H1 (cell line): ENCODE measurements around the gene PLEKHM3. TPM values are rescaled to one million over a fixed set of nuclear protein-coding genes. Genes with fewer than 3 reads are reported as not detected.

Source experiments
- CTCF ChIA-PET: fragments of 300-600 bp; sonication (Branson Sonifier 250); formaldehyde crosslinking; loops from one replicate; lab custom pipeline; 2021; ENCODE audit not compliant: partially characterized antibody; lab: Charles Lee
- POLR2A ChIA-PET: fragments of 300-600 bp; sonication (Branson Sonifier 250); formaldehyde crosslinking; loops from one replicate; lab custom pipeline; 2021; ENCODE audit warnings: inconsistent platforms; ENCODE audit not compliant: partially characterized antibody; lab: Charles Lee
- DNase-seq, 2 experiments: peaks; one replicate each; pipeline versions ENCODE4 v3.0.0 to v3.0.0-alpha.2; 2010 to 2022; ENCODE audit warnings: low spot score in 2 of 2, low read depth in 1 of 2, mixed read lengths in 1 of 2
- FAIRE-seq: peaks from 2 replicates; lab custom pipeline; 2011; peaks lifted over from hg19 to GRCh38; lab: Jason Lieb, UNC
- H2AFZ ChIP-seq: 2 replicates; pipeline ENCODE4 v1.8.1; 2012; ENCODE audit warnings: low read length, inconsistent platforms
- H2AK5ac ChIP-seq: 2 replicates; pipeline ENCODE4 v1.6.1; 2013; ENCODE audit warnings: low read depth, low read length
- H2BK120ac ChIP-seq: replicated peaks from 2 replicates; pipeline ENCODE3; 2013; ENCODE audit warnings: low read depth, low read length, inconsistent platforms
- H2BK12ac ChIP-seq: 2 replicates; pipeline ENCODE4 v1.6.1; 2013; ENCODE audit warnings: low read depth, low read length
- H2BK15ac ChIP-seq: 2 replicates; pipeline ENCODE4 v1.6.1; 2013; ENCODE audit warnings: low read length
- H2BK20ac ChIP-seq: 2 replicates; pipeline ENCODE4 v1.6.1; 2013; ENCODE audit warnings: low read length
- H2BK5ac ChIP-seq: 2 replicates; pipeline ENCODE4 v1.6.1; 2013; ENCODE audit warnings: low read depth, low read length
- H3K14ac ChIP-seq: 2 replicates; pipeline ENCODE4 v1.6.1; 2013; ENCODE audit warnings: inconsistent platforms; ENCODE audit not compliant: insufficient read length
- H3K18ac ChIP-seq: 2 replicates; pipeline ENCODE4 v1.6.1; 2013; ENCODE audit warnings: low read length; ENCODE audit errors: extremely low read depth
- H3K23ac ChIP-seq: 2 replicates; pipeline ENCODE4 v1.6.1; 2013; ENCODE audit warnings: inconsistent platforms; ENCODE audit not compliant: insufficient read length
- H3K23me2 ChIP-seq: 2 replicates; pipeline ENCODE4 v1.6.1; 2013; ENCODE audit warnings: low read depth, low read length
- H3K27ac ChIP-seq: 2 replicates; pipeline ENCODE4 v1.6.1; 2011; ENCODE audit warnings: low read depth, low read length, inconsistent platforms
- H3K27me3 ChIP-seq, 4 experiments: replicated peaks in 1 of 4; 1 replicate in 1 of 4; 2 replicates in 3 of 4; pipeline versions ENCODE4 v1.6.1 to v1.8.1; 2011 to 2013; ENCODE audit warnings: low read length in 3 of 4, mild to moderate bottlenecking in 3 of 4, inconsistent platforms in 2 of 4, mixed read lengths in 2 of 4, moderate library complexity in 1 of 4; ENCODE audit not compliant: control insufficient read depth in 3 of 4, insufficient read depth in 3 of 4; ENCODE audit errors: extremely low read depth in 1 of 4
- H3K36me3 ChIP-seq, 4 experiments: 2 replicates each; pipeline versions ENCODE4 v1.6.1 to v1.8.1; 2011 to 2013; ENCODE audit warnings: mild to moderate bottlenecking in 4 of 4, low read length in 3 of 4, moderate library complexity in 2 of 4, control low read depth in 1 of 4, inconsistent platforms in 1 of 4; ENCODE audit not compliant: insufficient read depth in 4 of 4, control insufficient read depth in 2 of 4
- H3K4ac ChIP-seq: replicated peaks from 2 replicates; pipeline ENCODE3; 2013; ENCODE audit warnings: low read length, low read depth, mixed read lengths, inconsistent platforms; ENCODE audit not compliant: insufficient read length
- H3K4me1 ChIP-seq, 4 experiments: replicated peaks in 1 of 4; 1 replicate in 1 of 4; 2 replicates in 3 of 4; pipeline versions ENCODE4 v1.6.1 to v1.8.1; 2011 to 2013; ENCODE audit warnings: low read length in 3 of 4, inconsistent platforms in 2 of 4, mixed read lengths in 1 of 4; ENCODE audit not compliant: insufficient read depth in 4 of 4, control insufficient read depth in 3 of 4
- H3K4me2 ChIP-seq, 2 experiments: 2 replicates each; pipeline versions ENCODE4 v1.6.1 to v1.8.1; 2011 to 2013; ENCODE audit warnings: low read depth in 2 of 2, low read length in 2 of 2, control low read depth in 1 of 2, inconsistent platforms in 1 of 2, mild to moderate bottlenecking in 1 of 2; ENCODE audit not compliant: insufficient read depth in 1 of 2
- H3K4me3 ChIP-seq, 4 experiments: fragments of 200-600, 300-600 bp in 1 of 4; sonication (generic), shearing (Covaris generic), sonication (Bioruptor Twin) in 1 of 4; 2 replicates each; pipeline versions ENCODE4 v1.5.1 to v1.8.1; 2011 to 2016; ENCODE audit warnings: low read length in 4 of 4, low read depth in 3 of 4, control low read depth in 2 of 4, inconsistent platforms in 2 of 4, mild to moderate bottlenecking in 2 of 4, mixed read lengths in 1 of 4, moderate library complexity in 1 of 4; ENCODE audit not compliant: insufficient read depth in 2 of 4; ENCODE audit errors: extremely low read depth in 1 of 4
- H3K56ac ChIP-seq: replicated peaks from 2 replicates; pipeline ENCODE3; 2013; ENCODE audit warnings: low read depth, mild to moderate bottlenecking, mixed read lengths, low read length, inconsistent platforms; ENCODE audit not compliant: insufficient read length
- H3K79me1 ChIP-seq: 2 replicates; pipeline ENCODE4 v1.6.1; 2013; ENCODE audit warnings: low read depth, low read length, control low read depth
- H3K79me2 ChIP-seq, 2 experiments: 2 replicates each; pipeline versions ENCODE4 v1.6.1 to v1.8.1; 2012 to 2013; ENCODE audit warnings: low read length in 2 of 2, mild to moderate bottlenecking in 2 of 2, inconsistent platforms in 1 of 2; ENCODE audit not compliant: insufficient read depth in 2 of 2, control insufficient read depth in 1 of 2
- H3K9ac ChIP-seq, 4 experiments: replicated peaks in 1 of 4; 1 replicate in 1 of 4; 2 replicates in 3 of 4; pipeline versions ENCODE4 v1.6.1 to v1.8.1; 2011 to 2013; ENCODE audit warnings: low read depth in 3 of 4, low read length in 3 of 4, control low read depth in 2 of 4, mild to moderate bottlenecking in 2 of 4, moderate library complexity in 2 of 4, inconsistent platforms in 1 of 4; ENCODE audit errors: extremely low read depth in 1 of 4
- H3K9me3 ChIP-seq, 2 experiments: 2 replicates each; pipeline versions ENCODE4 v1.6.1 to v1.8.1; 2012 to 2013; ENCODE audit warnings: mild to moderate bottlenecking in 2 of 2, moderate library complexity in 2 of 2, control low read depth in 1 of 2, inconsistent platforms in 1 of 2, low read depth in 1 of 2, low read length in 1 of 2, mixed read lengths in 1 of 2; ENCODE audit not compliant: insufficient read depth in 2 of 2
- H4K20me1 ChIP-seq, 2 experiments: replicated peaks in 1 of 2; 2 replicates each; pipeline versions ENCODE3 to v1.8.1; 2011 to 2013; ENCODE audit warnings: inconsistent platforms in 2 of 2, low read length in 2 of 2, mild to moderate bottlenecking in 1 of 2; ENCODE audit not compliant: insufficient read depth in 2 of 2, control insufficient read depth in 1 of 2
- H4K5ac ChIP-seq: 2 replicates; pipeline ENCODE4 v1.6.1; 2013; ENCODE audit warnings: low read length, low read depth, mixed read lengths, inconsistent platforms; ENCODE audit not compliant: insufficient read length
- H4K8ac ChIP-seq: 2 replicates; pipeline ENCODE4 v1.8.0; 2013; ENCODE audit warnings: mild to moderate bottlenecking, moderate library complexity, low read length, inconsistent platforms; ENCODE audit not compliant: insufficient read depth; ENCODE audit errors: extremely low read depth
- H4K91ac ChIP-seq: replicated peaks from 2 replicates; pipeline ENCODE3; 2013; ENCODE audit warnings: low read length, mixed read lengths, inconsistent platforms; ENCODE audit not compliant: insufficient read length
- BACH1 ChIP-seq: IDR thresholded peaks from 2 replicates; pipeline ENCODE4 v1.6.1; 2012; ENCODE audit warnings: low read length, improper control_type of control experiment
- CBX8 ChIP-seq: fragments of 300-800, 300-1000 bp; sonication (generic); IDR thresholded peaks from 2 replicates; pipeline ENCODE4 v1.7.1; 2016; ENCODE audit warnings: low read depth, low read length, borderline replicate concordance
- CEBPB ChIP-seq: IDR thresholded peaks from 2 replicates; pipeline ENCODE4 v1.6.1; 2012; ENCODE audit warnings: low read depth, low read length
- EZH2 ChIP-seq: fragments of 200-600 bp; sonication (generic); IDR thresholded peaks from 2 replicates; pipeline ENCODE4 v1.7.1; 2012; ENCODE audit warnings: low read depth, mild to moderate bottlenecking, moderate library complexity, low read length, inconsistent platforms; ENCODE audit not compliant: severe bottlenecking
- FOSL1 ChIP-seq: IDR thresholded peaks from 2 replicates; pipeline ENCODE4 v1.6.1; 2011; ENCODE audit warnings: mild to moderate bottlenecking, low read depth, low read length, moderate library complexity; ENCODE audit not compliant: insufficient read depth
- GTF2F1 ChIP-seq: IDR thresholded peaks from 2 replicates; pipeline ENCODE4 v1.6.1; 2012; ENCODE audit warnings: low read depth, low read length, improper control_type of control experiment, borderline replicate concordance
- SIN3A ChIP-seq, 2 experiments: IDR thresholded peaks in 1 of 2; conservative IDR thresholded peaks in 1 of 2; 2 replicates each; pipeline ENCODE4 v1.6.1; 2011 to 2012; ENCODE audit warnings: low read length in 2 of 2, improper control_type of control experiment in 1 of 2, low read depth in 1 of 2, mild to moderate bottlenecking in 1 of 2
- SP2 ChIP-seq: IDR thresholded peaks from 2 replicates; pipeline ENCODE4 v1.6.1; 2012; ENCODE audit warnings: mild to moderate bottlenecking, low read length, inconsistent platforms
- YY1 ChIP-seq: IDR thresholded peaks from 2 replicates; pipeline ENCODE4 v1.6.1; 2011; ENCODE audit warnings: low read depth, mild to moderate bottlenecking, low read length
- WGBS, 2 experiments: shearing (Covaris generic) in 1 of 2; methylation state at CpG; one replicate each; pipeline versions ENCODE4 v1.1.6 to v1.1.7; 2013 to 2015; ENCODE audit warnings: low lambda C conversion rate in 2 of 2, mixed read lengths in 2 of 2, inconsistent platforms in 1 of 2, low coverage in 1 of 2, missing lambda C conversion rate in 1 of 2; ENCODE audit not compliant: insufficient replicate concordance in 2 of 2, insufficient coverage in 1 of 2, insufficient read length in 1 of 2; ENCODE audit errors: extremely low coverage in 1 of 2, missing lambda C conversion rate in 1 of 2; 5-methylcytosine and 5-hydroxymethylcytosine counted together
- polyA plus RNA-seq, 7 experiments: library from polyadenylated mRNA; depleted of rRNA in 3 of 7; stranded (reverse) in 5 of 7; unstranded in 2 of 7; fragments of >200 nt in 5 of 7; fragments of 200-250 nt in 2 of 7; gene quantifications; 1 replicate in 5 of 7; 2 replicates in 1 of 7; 4 replicates in 1 of 7; pipeline versions ENCODE4 v1.2.1 to v1.2.3, GENCODE V29; 2011 to 2013; ENCODE audit warnings: missing spikeins in 2 of 7, mixed read lengths in 2 of 7
- total RNA-seq: library from RNA; stranded (reverse); fragmentation: NEBNext Ultra II Directional; extraction: Animal tissue kit (Norgen Biotek cat#: 25700); gene quantifications from 2 replicates; pipeline ENCODE4 v1.2.1, GENCODE V29; 2021
- TF ChIP-seq, protein P1 (sequence below): IDR thresholded peaks from 2 replicates; pipeline ENCODE4 v1.6.1; 2012; ENCODE audit warnings: inconsistent platforms

Gene PLEKHM3
- total and polyA plus RNA-seq, 2 of the 8 experiments (the other 6 are each of a cell fraction or from before 2014, with no cell fraction given), result 2.3 to 5.8 TPM

- H3K56ac ChIP-seq, result no peak overlapping the region
- H2BK5ac ChIP-seq, result no peak overlapping the region; the same call in 1 of the 2 replicates
- no peaks in the 10 kb centered on the region for H3K79me1 ChIP-seq
- CTCF ChIA-PET, result interaction anchor here (0.6 to 6.7 kb wide), 7 partner anchors 9 to 254 kb away, joined by 3 to 43 read pairs (median 3); no protein-coding TSS in a partner anchor
- H2BK20ac ChIP-seq, result peak overlapping the region; percentile 23; the same call in 1 of the 2 replicates
- H4K20me1 ChIP-seq, result no peaks in the 10 kb centered on the region
- H4K91ac ChIP-seq, result no peak overlapping the region
- no peak overlapping the region for H3K27ac ChIP-seq
- no peak overlapping the region for H3K9ac ChIP-seq
- no peak for FAIRE-seq
- no peak overlapping the region for H3K4me3 ChIP-seq
- no peaks in the 10 kb centered on the region for H3K9me3 ChIP-seq
- no peak overlapping the region for H2AK5ac ChIP-seq
- H3K18ac ChIP-seq, result no peak overlapping the region; the same call in 1 of the 2 replicates
- DNase-seq, result no peak
- TF ChIP-seq, protein P1, sequence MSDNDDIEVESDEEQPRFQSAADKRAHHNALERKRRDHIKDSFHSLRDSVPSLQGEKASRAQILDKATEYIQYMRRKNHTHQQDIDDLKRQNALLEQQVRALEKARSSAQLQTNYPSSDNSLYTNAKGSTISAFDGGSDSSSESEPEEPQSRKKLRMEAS, result no peak
- TF ChIP-seq SP2 (no peak), CBX8 (no peak), FOSL1 (no peak), CEBPB (no peak), YY1 (no peak), SIN3A (conservative IDR thresholded peaks at IDR 0.05 in 1 of 2, IDR thresholded peaks at IDR 0.05 in 1 of 2; ENCODE audit: low read depth in 1 of 2, low read length in 2 of 2) (no peak), GTF2F1 (no peak), EZH2 (no peak), BACH1 (no peak)
- POLR2A ChIA-PET, result no interaction called here
- no peak overlapping the region for H4K8ac ChIP-seq
- WGBS, 2 experiments, result 70% methylated on average over 7 of the region's 7 CpGs; no CpG with 5 or more reads in 1 of the 2 experiments
- peaks cover 12 to 36% (median 30%) of the 10 kb centered on the region in 4 experiments for H3K4me1 ChIP-seq
- no peak overlapping the region for H2BK120ac ChIP-seq
- no peak overlapping the region for H3K23ac ChIP-seq
- no peaks in the 10 kb centered on the region for H3K27me3 ChIP-seq
- H3K79me2 ChIP-seq, result no peaks in the 10 kb centered on the region
- no peaks in the 10 kb centered on the region for H3K23me2 ChIP-seq
- no peak overlapping the region for H3K4ac ChIP-seq
- no peak overlapping the region for H3K4me2 ChIP-seq
- no peak overlapping the region for H3K14ac ChIP-seq
- H2BK15ac ChIP-seq, result no peak overlapping the region; the same call in 1 of the 2 replicates
- no peak overlapping the region for H2AFZ ChIP-seq
- H4K5ac ChIP-seq, result no peak overlapping the region
- no peaks in the 10 kb centered on the region for H3K36me3 ChIP-seq
- H2BK12ac ChIP-seq, result peak overlapping the region; percentile 7; the same call in 1 of the 2 replicates
These were observed 132.5 kb downstream of the PLEKHM3 start for GRCh38 chr2:207892716-207893402.
